Loucy (cell line): ENCODE results near the gene CCDC9B.

Experiments
- EZH2phosphoT487 ChIP-seq: fragments of 200-600 bp; IDR thresholded peaks from 2 replicates; pipeline ENCODE4 v1.6.1; 2018; ENCODE audit warnings: antibody characterized with exemption, mild to moderate bottlenecking, moderate library complexity, borderline replicate concordance
- TF ChIP-seq, protein P1 (sequence below): fragments of 200-600 bp; sonication (generic); conservative IDR thresholded peaks from 2 replicates; pipeline ENCODE4 v1.5.1; 2014; ENCODE audit warnings: mild to moderate bottlenecking, antibody characterized with exemption, low read length

DNA sequence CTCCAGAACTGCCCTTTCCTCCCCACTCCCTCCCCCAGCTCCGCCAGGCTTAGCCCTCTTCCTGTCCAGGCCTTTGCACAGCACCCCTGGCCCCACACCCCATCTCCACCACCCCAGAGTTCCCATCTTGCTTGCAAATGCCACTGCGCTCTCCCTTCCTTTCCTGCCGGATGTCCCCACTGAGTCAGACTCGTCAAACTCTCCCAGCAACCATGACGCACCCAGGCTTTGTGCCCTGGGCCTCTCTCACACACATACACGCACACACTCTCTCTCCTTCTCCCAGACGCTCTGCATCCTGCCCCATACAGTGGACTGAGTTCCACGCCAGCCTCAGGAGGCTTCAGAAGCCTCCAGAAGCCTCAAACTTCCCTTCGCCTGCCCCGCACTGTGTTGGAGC is 2.8 kb upstream of the CCDC9B start:
- TF ChIP-seq, protein P1, sequence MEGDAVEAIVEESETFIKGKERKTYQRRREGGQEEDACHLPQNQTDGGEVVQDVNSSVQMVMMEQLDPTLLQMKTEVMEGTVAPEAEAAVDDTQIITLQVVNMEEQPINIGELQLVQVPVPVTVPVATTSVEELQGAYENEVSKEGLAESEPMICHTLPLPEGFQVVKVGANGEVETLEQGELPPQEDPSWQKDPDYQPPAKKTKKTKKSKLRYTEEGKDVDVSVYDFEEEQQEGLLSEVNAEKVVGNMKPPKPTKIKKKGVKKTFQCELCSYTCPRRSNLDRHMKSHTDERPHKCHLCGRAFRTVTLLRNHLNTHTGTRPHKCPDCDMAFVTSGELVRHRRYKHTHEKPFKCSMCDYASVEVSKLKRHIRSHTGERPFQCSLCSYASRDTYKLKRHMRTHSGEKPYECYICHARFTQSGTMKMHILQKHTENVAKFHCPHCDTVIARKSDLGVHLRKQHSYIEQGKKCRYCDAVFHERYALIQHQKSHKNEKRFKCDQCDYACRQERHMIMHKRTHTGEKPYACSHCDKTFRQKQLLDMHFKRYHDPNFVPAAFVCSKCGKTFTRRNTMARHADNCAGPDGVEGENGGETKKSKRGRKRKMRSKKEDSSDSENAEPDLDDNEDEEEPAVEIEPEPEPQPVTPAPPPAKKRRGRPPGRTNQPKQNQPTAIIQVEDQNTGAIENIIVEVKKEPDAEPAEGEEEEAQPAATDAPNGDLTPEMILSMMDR = no peak
- no peak for TF ChIP-seq EZH2phosphoT487
